CD4-positive, alpha-beta T cell (primary cell): ENCODE results near the gene PREP. TPM values are rescaled to one million over a fixed set of nuclear protein-coding genes. Genes with fewer than 3 reads are reported as not detected.

Experiments used
- ATAC-seq: fragments of 200-7000 bp; cut with Tn5 transposase; one replicate; pipeline ENCODE4 v1.10.0; 2022; ENCODE audit warnings: mild to moderate bottlenecking; ENCODE audit not compliant: poor library complexity
- CTCF ChIA-PET: fragments of 350-600 bp; sonication (Branson Sonifier 250); formaldehyde crosslinking; loops from one replicate; lab custom pipeline; 2021; ENCODE audit warnings: antibody characterized with exemption, inconsistent platforms; lab: Charles Lee
- POLR2A ChIA-PET: fragments of 350-600 bp; sonication (Branson Sonifier 250); formaldehyde crosslinking; loops from one replicate; lab custom pipeline; 2021; ENCODE audit warnings: antibody characterized with exemption, inconsistent platforms; lab: Charles Lee
- DNase-seq, 14 experiments: peaks; one replicate each; pipeline ENCODE4 v3.0.0-alpha.2; 2013 to 2020; ENCODE audit warnings: mixed read lengths in 2 of 14
- H3K27ac ChIP-seq, 2 donors: one replicate each; pipeline versions ENCODE4 v1.5.1 to v1.7.0; 2013; ENCODE audit warnings: low read length in 2 of 2, low read depth in 1 of 2, mild to moderate bottlenecking in 1 of 2
- H3K27me3 ChIP-seq, 2 experiments: 1 replicate in 1 of 2; 2 replicates in 1 of 2; pipeline versions ENCODE4 v1.6.1 to v1.7.0; 2013; ENCODE audit warnings: low read length in 2 of 2, control low read depth in 1 of 2, mild to moderate bottlenecking in 1 of 2, moderate library complexity in 1 of 2; ENCODE audit not compliant: insufficient read depth in 2 of 2, control insufficient read depth in 1 of 2
- H3K36me3 ChIP-seq: one replicate; pipeline ENCODE4 v1.6.1; 2013; ENCODE audit warnings: low read length, control low read depth; ENCODE audit not compliant: insufficient read depth
- H3K4me1 ChIP-seq: one replicate; pipeline ENCODE4 v1.6.1; 2013; ENCODE audit warnings: low read length, control low read depth; ENCODE audit not compliant: insufficient read depth
- H3K4me3 ChIP-seq: one replicate; pipeline ENCODE4 v1.5.1; 2013; ENCODE audit warnings: mild to moderate bottlenecking, low read length, moderate library complexity
- H3K9me3 ChIP-seq, 2 experiments: 1 replicate in 1 of 2; 2 replicates in 1 of 2; pipeline versions ENCODE4 v1.6.1 to v1.7.0; 2013; ENCODE audit warnings: low read length in 2 of 2, mild to moderate bottlenecking in 2 of 2, control low read depth in 1 of 2, moderate library complexity in 1 of 2; ENCODE audit not compliant: control insufficient read depth in 1 of 2, insufficient read depth in 1 of 2
- H3K27ac Mint-ChIP-seq: one replicate; pipeline ENCODE4 v1.8.0; 2020; ENCODE audit warnings: mixed read lengths
- H3K27me3 Mint-ChIP-seq: one replicate; pipeline ENCODE4 v1.8.0; 2021; ENCODE audit warnings: mixed read lengths
- H3K36me3 Mint-ChIP-seq: one replicate; pipeline ENCODE4 v1.8.0; 2021; ENCODE audit warnings: low read depth, mixed read lengths
- H3K4me1 Mint-ChIP-seq: one replicate; pipeline ENCODE4 v1.8.0; 2021; ENCODE audit warnings: low read depth, mixed read lengths
- H3K4me3 Mint-ChIP-seq: one replicate; pipeline ENCODE4 v1.8.0; 2020; ENCODE audit warnings: mild to moderate bottlenecking, mixed read lengths
- H3K9me3 Mint-ChIP-seq: one replicate; pipeline ENCODE4 v1.8.0; 2020; ENCODE audit warnings: mixed read lengths
- intact Hi-C, 2 experiments: fragments of 100-400 bp; cut with DNase I in 1 of 2; cut with micrococcal nuclease in 1 of 2; formaldehyde crosslinking; loops; one replicate each; pipeline versions ENCODE4 v1.15.1 to v1.9.0; 2023 to 2025; cut with DNase I, micrococcal nuclease
- total RNA-seq, 174 experiments: library from RNA in 2 of 174; stranded (reverse) in 2 of 174; gene quantifications; one replicate each; pipeline ENCODE4 v1.2.3 and lab custom pipeline; 2021 to 2026
- TF ChIP-seq, protein P1 (sequence below): fragments of 200-600 bp; IDR thresholded peaks from one replicate; pipeline ENCODE4 v1.8.0; 2022; ENCODE audit warnings: antibody characterized with exemption, mild to moderate bottlenecking

Gene PREP
- total RNA-seq, 2 experiments from 2014 or later, result 14.9 to 15.6 TPM

DNA sequence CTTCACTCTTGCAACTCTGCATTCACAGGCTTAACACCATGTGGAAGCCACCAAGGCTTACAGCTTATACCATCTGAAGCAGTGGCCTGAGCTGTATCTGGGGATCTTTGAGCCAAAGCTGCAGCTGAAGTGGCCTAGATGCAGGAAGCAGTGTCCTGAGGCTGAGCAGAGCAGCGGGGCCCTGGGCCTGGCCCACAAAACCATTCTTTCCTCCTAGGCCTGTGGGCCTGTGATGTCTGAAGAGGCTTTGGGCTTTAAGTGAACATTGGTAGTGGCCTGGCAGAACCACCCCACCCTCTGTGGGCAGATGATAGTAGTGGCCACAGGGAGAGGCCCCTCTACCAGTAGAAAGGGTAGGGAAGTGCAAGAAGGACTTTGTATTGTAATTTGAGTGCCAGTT lies 6.9 kb upstream of the PREP start:
- Histone ChIP-seq H3K4me3 (no peak overlapping the region), H3K9me3 (peaks cover under 1 to 4% of the 10 kb centered on the region in 2 experiments), H3K27ac (no peak overlapping the region), H3K4me1 (no peaks in the 10 kb centered on the region), H3K27me3 (peaks cover 6 to 8% of the 10 kb centered on the region in 2 experiments), H3K36me3 (no peaks in the 10 kb centered on the region)
- Mint-ChIP-seq H3K27me3 (peaks cover 63% of the 10 kb centered on the region), H3K9me3 (peaks cover 12% of the 10 kb centered on the region), H3K4me1 (no peaks in the 10 kb centered on the region), H3K36me3 (no peaks in the 10 kb centered on the region), H3K4me3 (no peak overlapping the region), H3K27ac (no peak overlapping the region)
- ATAC-seq (no peak), DNase-seq (no peak)
- intact Hi-C loops, result loop anchor here in 1 of 2 experiments (10.0 kb wide), 1 partner anchor 1215 kb away; the partner anchor contains the start of genes QRSL1 and RTN4IP1
- POLR2A ChIA-PET, result no interaction called here
- CTCF ChIA-PET, result no interaction called here
- TF ChIP-seq, protein P1, sequence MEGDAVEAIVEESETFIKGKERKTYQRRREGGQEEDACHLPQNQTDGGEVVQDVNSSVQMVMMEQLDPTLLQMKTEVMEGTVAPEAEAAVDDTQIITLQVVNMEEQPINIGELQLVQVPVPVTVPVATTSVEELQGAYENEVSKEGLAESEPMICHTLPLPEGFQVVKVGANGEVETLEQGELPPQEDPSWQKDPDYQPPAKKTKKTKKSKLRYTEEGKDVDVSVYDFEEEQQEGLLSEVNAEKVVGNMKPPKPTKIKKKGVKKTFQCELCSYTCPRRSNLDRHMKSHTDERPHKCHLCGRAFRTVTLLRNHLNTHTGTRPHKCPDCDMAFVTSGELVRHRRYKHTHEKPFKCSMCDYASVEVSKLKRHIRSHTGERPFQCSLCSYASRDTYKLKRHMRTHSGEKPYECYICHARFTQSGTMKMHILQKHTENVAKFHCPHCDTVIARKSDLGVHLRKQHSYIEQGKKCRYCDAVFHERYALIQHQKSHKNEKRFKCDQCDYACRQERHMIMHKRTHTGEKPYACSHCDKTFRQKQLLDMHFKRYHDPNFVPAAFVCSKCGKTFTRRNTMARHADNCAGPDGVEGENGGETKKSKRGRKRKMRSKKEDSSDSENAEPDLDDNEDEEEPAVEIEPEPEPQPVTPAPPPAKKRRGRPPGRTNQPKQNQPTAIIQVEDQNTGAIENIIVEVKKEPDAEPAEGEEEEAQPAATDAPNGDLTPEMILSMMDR, result no peak

DNA sequence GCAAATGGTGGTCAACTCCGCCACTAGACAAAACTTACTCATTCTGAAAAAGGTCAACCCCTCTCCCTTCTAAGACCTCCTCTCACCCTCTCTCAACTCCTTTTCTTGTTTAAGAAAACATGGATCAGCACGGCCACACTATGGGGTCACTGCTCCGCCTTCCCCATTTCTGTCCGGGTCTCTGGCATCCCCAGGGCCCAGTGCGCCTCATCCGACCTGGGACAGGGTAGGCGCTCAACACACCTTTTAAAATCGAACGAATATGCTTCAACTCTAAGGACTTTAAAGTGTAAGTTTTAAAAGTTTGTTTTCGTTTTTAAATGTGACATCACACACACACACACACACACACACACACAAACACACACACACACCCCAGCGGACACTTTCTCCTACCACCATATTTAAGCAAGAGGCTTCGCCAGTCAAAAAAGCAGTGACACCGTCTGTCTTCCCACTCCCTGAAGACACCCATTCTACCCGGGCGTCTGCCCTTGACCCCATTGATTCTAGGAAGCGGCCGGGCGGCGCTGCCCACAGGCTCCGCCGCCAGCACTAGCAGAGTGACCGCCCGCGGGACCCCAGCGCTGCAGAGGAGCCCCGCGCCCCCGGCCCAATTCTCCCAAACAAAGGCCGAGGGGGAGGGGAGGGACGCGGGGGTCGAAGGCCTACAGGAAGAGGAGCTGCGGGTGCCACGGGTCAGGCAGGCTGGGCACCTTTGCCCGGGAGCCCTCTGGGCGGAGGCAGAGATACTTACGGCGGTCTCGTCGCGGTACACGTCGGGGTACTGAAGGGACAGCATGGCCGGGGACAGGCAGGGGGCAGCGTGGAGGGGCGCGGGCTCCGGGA lies 568 bp downstream of the PREP start:
- TF ChIP-seq, protein P1, result no peak
- no peaks in the 10 kb centered on the region for H3K36me3 ChIP-seq
- DNase-seq (peak in 10 of 14 experiments; percentile 5 to 58 (median 13)), ATAC-seq (peak; percentile 25)
- H3K9me3 Mint-ChIP-seq, result no peaks in the 10 kb centered on the region
- no peaks in the 10 kb centered on the region for H3K27me3 ChIP-seq
- intact Hi-C loops, result loop anchor here in 1 of 2 experiments (5.0 to 10.0 kb wide), 4 partner anchors 85 to 1625 kb away; partner anchors contain the start of genes MTRES1, QRSL1 and RTN4IP1
- peaks cover 58% of the 10 kb centered on the region for H3K4me1 Mint-ChIP-seq
- peak overlapping the region; percentile 91 for H3K4me3 Mint-ChIP-seq
- H3K27me3 Mint-ChIP-seq, result peaks cover 8% of the 10 kb centered on the region
- H3K27ac Mint-ChIP-seq, result peak overlapping the region; percentile 1
- peaks cover 46% of the 10 kb centered on the region for H3K4me1 ChIP-seq
- CTCF ChIA-PET, result interaction anchor here (0.6 to 1.2 kb wide), 6 partner anchors 9 to 932 kb away, joined by 3 to 9 read pairs (median 4); no protein-coding TSS in a partner anchor
- H3K27ac ChIP-seq, result no peak overlapping the region
- POLR2A ChIA-PET, result interaction anchor here (0.7 to 1.3 kb wide), 4 partner anchors 9 to 923 kb away, joined by 3 to 5 read pairs (median 4); partner anchors contain the start of gene ATG5
- H3K9me3 ChIP-seq, result no peaks in the 10 kb centered on the region
- no peaks in the 10 kb centered on the region for H3K36me3 Mint-ChIP-seq
- peak overlapping the region; percentile 81 for H3K4me3 ChIP-seq

DNA sequence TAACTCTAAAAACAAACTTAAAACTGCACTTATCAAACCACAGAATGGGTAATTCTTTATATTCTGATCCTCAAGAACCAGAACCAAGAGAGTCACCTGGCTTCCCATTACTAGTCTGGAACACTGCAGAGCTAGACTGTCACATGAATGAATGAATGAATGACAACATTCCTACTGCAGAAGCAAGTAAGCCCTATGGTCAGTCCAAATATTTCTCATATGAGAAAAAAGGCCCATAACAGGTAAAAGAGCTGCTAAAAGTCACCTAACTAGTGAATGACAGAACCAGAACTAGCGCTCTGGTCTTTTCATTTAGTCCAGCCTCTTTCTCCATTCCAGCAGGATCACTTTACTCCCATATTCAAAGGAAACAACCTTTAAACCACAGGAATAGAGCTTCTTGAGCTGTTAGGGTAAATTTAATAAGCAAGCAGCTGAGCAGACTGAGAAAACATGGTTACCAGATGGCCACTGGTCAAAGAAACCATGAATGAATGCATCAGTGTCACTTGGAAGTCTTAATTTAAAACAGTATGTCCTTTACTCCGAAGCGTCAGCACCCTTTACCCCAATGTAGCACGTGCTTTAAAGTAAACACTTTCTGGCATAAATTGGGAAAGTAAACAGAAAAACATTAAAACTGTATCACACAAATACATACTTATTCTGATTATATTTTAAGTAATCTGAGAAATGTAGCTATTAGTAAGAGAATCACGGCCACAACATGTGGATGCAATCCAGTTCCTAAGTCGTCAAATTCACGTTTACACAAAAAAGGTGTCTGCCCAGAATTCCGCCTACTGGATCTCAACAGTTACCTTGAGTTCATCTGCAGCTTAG lies 1.4 kb downstream of the PREP start:
- DNase-seq, result no peak
- peak overlapping the region; percentile 81 for H3K4me3 ChIP-seq
- peak overlapping the region; percentile 1 for H3K27ac Mint-ChIP-seq
- ChIA-PET POLR2A (no interaction called here), CTCF (interaction anchor here (1.0 kb wide), 1 partner anchor 30 kb away, joined by 3 read pairs; no protein-coding TSS in a partner anchor)
- no peaks in the 10 kb centered on the region for H3K9me3 ChIP-seq
- no peaks in the 10 kb centered on the region for H3K27me3 ChIP-seq
- H3K27me3 Mint-ChIP-seq, result peaks cover 3% of the 10 kb centered on the region
- TF ChIP-seq, protein P1, result no peak
- H3K4me3 Mint-ChIP-seq, result peak overlapping the region; percentile 91
- intact Hi-C loops, result loop anchor here in 1 of 2 experiments (5.0 to 10.0 kb wide), 4 partner anchors 84 to 1626 kb away; partner anchors contain the start of genes MTRES1, QRSL1 and RTN4IP1
- no peak for ATAC-seq
- no peak overlapping the region for H3K27ac ChIP-seq
- H3K36me3 ChIP-seq, result peaks cover 4% of the 10 kb centered on the region
- H3K36me3 Mint-ChIP-seq, result peaks cover 3% of the 10 kb centered on the region
- H3K9me3 Mint-ChIP-seq, result no peaks in the 10 kb centered on the region
- peaks cover 58% of the 10 kb centered on the region for H3K4me1 Mint-ChIP-seq
- H3K4me1 ChIP-seq, result peaks cover 46% of the 10 kb centered on the region
